ENCODE results near the gene XYLT2. TPM values are rescaled to one million over a fixed set of nuclear protein-coding genes. Genes with fewer than 3 reads are reported as not detected.

Gene XYLT2
- total and polyA plus RNA-seq, 9 of the 15 experiments (the other 6 are each of a cell fraction or from before 2014, with no cell fraction given): 0.63 to 9.1 (median 4.3) TPM

- peak; percentile 73; the same call in 1 of the 2 replicates for TF ChIP-seq RREB1 (CRISPR knock-in tag; IDR thresholded peaks at IDR 0.05)
- TF ChIP-seq ZNF561 (CRISPR knock-in tag; conservative IDR thresholded peaks at IDR 0.05): no peak
- TF ChIP-seq NCOR1 (IDR thresholded peaks at IDR 0.05): no peak
- TF ChIP-seq PTTG1 (tag; IDR thresholded peaks at IDR 0.05; ENCODE audit: low read depth): peak; percentile 92
- no peak for TF ChIP-seq HBP1 (CRISPR knock-in tag; IDR thresholded peaks at IDR 0.05)
- no peak for TF ChIP-seq ZNF277 (CRISPR knock-in tag; IDR thresholded peaks at IDR 0.05; ENCODE audit: borderline replicate concordance)
- TF ChIP-seq TAF15 (IDR thresholded peaks at IDR 0.05; ENCODE audit: low read depth, low read length): no peak
- TF ChIP-seq NUFIP1 (IDR thresholded peaks at IDR 0.05; ENCODE audit: partially characterized antibody): no peak
- no peak for TF ChIP-seq MBD2 (IDR thresholded peaks at IDR 0.05; ENCODE audit: borderline replicate concordance, low read depth)
- no peak for TF ChIP-seq ZBTB2 (IDR thresholded peaks at IDR 0.05)
- no peak for TF ChIP-seq ZNF740 (CRISPR knock-in tag; IDR thresholded peaks at IDR 0.05)
- peak in 1 of 2 experiments; percentile 93; a peak in 2 of 4 replicates for TF ChIP-seq ZNF740 (tag; IDR thresholded peaks at IDR 0.05)
- TF ChIP-seq U2AF1 (optimal IDR thresholded peaks at IDR 0.05; ENCODE audit: low read depth, low read length): no peak
- TF ChIP-seq TSC22D4 (tag; IDR thresholded peaks at IDR 0.05): no peak
- no peak for TF ChIP-seq NR0B1 (IDR thresholded peaks at IDR 0.05; ENCODE audit: partially characterized antibody)
Observed at GRCh38 chr17:50319306-50320004, 26.5 kb upstream of the XYLT2 start (continued).

Measured in K562 (cell line).